NB4 (cell line): Measurements from ENCODE around the gene GNA12.

Experiments
- CTCF ChIP-seq: IDR thresholded peaks from one replicate; pipeline ENCODE4 v1.5.1; 2012; ENCODE audit warnings: low read depth, low read length
- POLR2A ChIP-seq: IDR thresholded peaks from 2 replicates; pipeline ENCODE4 v1.6.1; 2011; ENCODE audit warnings: mild to moderate bottlenecking; ENCODE audit not compliant: insufficient read length; ENCODE audit errors: extremely low read depth
- TF ChIP-seq, protein P1 (sequence below): IDR thresholded peaks from 2 replicates; pipeline ENCODE4 v1.6.1; 2011; ENCODE audit warnings: low read depth, low read length

DNA sequence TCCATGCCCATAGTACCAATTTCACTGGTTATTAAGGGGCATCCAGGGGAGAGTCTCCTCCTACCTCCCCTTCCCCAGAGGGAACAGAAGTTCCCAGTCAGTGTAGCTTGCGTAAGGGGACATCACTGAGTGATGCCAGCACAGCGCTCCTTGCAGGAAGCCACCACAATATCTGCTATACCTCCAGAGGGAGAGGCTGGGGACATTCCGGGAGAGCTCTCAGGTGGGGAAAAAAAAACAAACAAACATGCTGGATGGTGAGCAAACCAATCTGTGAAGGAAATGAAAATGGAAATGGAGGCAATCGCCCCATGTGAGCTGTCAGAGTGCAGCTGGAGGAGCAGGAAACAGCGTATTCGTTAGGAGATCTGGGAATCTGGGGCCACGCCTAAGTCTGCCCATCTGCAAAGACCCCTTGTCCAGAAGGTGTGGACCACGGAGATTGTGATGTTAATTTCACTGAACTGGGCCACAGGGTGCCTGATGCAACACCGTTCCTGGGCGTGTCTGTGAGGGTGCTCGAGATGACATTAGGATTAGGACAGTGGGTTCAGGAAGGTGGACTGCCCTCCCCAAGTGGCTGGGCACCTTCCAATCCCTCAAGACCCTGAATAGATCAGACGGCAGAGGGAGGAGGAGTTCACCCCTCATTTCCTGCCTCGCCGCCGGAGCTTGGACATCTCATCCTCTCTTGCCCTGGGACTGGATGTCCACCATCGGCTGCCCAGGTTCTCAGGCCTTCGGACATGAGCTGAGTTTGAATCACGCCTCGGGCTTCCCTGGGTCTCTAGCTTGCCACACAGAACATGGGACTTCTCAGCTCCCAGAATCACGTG, 30.5 kb downstream of the GNA12 start:
- TF ChIP-seq CTCF (no peak), POLR2A (no peak)
- TF ChIP-seq, protein P1, sequence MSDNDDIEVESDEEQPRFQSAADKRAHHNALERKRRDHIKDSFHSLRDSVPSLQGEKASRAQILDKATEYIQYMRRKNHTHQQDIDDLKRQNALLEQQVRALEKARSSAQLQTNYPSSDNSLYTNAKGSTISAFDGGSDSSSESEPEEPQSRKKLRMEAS = no peak
